NCI-H69 (cell line): Measurements from ENCODE around the gene OR2W3.

Source experiments
- DNase-seq: peaks from one replicate; lab custom pipeline; 2025; lab: John Stamatoyannopoulos, UW

Gene OR2W3

DNA sequence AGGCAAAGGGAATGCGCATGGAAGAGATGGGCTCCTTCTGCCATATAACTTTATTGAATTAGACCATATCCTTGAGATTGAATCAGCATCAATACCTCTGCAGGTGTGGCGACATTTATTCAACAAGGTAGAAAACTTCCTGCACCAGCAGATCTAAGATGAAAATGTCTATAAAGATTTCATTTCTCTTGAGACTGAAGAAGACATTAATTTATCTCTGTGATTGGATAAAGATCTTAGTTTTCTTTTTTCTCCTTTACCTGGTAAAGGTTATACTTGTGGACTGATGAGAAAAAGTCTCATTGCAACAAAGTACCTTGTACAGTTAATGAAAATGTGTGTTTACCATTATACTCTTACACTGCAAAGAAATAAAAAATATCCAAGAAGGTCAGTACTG lies 24.6 kb downstream of the OR2W3 start, which contains the start of gene OR2T8:
OR2T8 (plus strand) TSS at position 301 of the 400 bp plus-strand sequence. CDS start 766 bp downstream, outside the sequence.
- no peak for DNase-seq

DNA sequence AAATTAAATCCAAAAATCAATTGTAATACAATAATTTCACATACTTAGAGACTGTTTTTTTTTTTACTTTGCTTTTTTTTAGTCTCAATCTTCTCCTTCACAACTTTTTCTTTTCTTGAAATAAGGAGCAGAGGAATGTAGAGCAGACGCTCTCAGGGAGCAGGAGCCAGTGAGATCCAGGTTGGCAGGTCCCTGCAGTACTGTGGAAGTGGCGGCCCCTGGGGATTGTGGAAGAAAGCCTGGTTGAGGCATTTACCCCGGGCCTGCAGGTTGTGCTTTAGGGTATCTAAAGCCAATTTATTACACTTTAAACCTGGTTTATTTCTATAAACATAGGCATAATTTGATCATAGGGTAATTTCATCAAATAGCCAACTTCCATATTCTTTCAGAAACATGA lies 28.6 kb downstream of the OR2W3 start:
- DNase-seq, result no peak

DNA sequence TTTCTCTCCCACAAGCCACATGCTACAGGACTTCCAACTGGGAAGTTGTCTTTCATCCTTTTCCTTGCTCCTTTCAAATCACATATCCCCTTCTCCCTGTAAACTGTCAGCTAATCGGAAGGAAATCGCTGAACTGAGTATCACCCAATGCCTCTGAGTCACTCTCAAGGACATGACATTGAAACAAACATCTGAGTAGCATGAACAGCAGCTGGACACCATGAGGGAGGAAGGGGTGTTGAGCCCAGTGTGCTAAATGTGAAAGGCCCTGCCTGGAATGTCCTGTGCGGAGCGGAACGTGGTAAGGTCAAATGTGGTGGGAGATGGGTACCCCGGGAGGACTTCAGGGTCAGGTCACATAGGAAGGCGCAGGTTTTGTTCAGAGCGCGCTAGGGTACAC lies 29.5 kb downstream of the OR2W3 start, which contains the start of gene OR2AJ1:
OR2AJ1 (plus strand) TSS at position 22 of the 400 bp plus-strand sequence. CDS start 8,880 bp downstream, outside the sequence.
- DNase-seq, result no peak

DNA sequence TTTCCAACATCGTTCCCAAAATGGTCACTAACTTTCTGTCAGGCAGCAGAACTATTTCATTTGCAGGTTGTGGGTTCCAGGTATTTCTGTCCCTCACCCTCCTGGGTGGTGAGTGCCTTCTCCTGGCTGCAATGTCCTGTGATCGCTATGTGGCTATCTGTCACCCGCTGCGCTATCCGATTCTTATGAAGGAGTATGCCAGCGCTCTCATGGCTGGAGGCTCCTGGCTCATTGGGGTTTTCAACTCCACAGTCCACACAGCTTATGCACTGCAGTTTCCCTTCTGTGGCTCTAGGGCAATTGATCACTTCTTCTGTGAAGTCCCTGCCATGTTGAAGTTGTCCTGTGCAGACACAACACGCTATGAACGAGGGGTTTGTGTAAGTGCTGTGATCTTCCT lies 38.6 kb downstream of the OR2W3 start:
- no peak for DNase-seq

DNA sequence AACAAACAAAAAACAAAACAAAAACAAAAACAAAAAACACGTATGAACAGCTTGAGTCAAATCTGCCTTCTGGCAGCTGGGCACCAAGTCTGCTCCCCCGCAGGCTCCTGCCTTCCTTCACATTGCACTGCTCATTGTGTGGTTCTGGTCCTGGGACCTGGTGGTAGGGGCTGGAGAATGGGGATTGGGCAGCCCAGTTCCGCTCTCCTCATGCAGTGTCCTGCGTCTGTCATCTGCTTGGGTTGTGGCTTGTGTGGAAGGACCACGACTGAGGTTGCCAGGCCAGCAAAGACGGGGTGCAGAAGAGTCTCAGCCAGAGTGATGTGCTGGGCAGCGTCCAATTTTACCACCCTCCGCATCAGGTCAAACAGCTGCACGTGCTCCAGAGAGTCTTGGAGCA lies 40.4 kb downstream of the OR2W3 start:
- no peak for DNase-seq

DNA sequence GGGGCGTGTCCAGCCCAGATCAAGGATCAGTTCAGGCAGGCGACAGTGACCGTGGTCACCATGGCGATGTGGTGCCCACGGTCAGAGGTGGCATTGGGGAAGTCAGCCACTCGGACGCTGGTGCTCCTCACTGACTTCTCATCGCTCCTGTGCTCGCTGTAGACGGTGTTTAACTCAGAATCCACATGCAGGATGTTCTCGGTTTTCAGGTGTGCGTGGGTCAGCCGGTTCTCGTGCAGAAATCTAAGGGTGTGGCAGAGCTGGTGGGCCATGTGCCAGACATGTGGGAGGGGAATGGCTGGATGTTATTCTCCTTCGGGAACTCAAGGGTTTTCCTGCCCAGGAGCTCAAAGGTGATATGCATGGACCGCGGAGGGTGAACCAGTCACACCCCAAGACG lies 41.0 kb downstream of the OR2W3 start:
- no peak for DNase-seq

DNA sequence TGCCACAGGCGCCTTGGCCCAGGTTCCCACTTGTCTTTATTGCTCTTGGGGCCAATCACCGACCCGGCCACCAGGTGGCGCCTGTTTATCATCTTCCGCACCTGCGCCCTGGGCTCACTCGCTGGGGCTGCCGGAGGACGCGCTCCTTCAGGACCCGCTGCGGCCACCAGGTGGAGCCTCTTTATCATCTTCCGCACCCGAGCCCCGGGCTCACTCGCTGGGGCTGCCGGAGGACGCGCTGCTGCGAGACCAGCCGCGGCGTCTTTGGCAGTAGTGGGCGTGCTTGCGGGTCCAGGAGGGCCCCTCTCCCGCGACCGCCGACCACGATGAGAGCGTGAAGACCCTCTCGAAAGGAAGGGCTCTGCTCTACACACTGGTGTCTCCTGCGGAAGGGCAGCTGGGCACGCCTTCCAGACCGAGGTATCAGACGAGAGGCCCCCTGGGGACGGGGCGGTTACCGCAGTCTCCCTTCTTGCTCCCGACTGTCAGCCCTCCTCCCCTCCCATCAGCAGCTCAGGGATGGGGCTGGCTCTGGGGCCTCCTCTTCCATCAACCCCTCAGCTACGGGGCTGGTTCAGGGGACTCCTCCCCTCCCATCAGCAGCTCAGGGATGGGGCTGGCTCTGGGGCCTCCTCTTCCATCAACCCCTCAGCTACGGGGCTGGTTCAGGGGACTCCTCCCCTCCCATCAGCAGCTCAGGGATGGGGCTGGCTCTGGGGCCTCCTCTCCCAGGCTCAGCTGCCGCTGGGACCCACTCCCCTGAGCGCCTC lies 41.8 kb downstream of the OR2W3 start:
- DNase-seq, result peak; percentile 18

DNA sequence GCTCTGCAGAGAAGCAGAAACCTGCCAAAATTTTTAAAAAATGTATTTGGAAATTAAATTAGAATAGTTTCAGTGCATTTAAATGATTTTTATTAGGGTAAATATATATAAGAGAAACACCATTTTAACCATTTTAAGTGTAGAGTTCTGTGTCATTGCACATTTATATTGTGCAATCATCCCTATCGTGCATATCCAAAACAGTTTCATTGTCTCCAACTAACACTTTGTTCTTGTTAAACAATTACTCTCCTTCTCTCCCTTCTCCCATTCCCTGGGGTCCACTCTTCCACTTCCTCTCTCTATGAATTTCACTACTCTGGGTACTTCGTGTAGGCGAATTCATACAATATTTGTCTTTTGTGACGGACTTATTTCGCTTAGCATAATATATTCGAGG lies 47.2 kb downstream of the OR2W3 start:
- DNase-seq, result no peak
